ENCODE data around the gene CCDC106. TPM values are rescaled to one million over a fixed set of nuclear protein-coding genes. Genes with fewer than 3 reads are reported as not detected.

Gene CCDC106
- total RNA-seq, 4 donors from 2014 or later, result 1.8 to 24.1 (median 8.4) TPM

- TF ChIP-seq CTCF (IDR thresholded peaks at IDR 0.05; ENCODE audit: low read depth), result no peak
Observed at GRCh38 chr19:55620410-55621204, 27.4 kb upstream of the CCDC106 start.

GRCh38 chr19:55621205-55621672, 26.8 kb upstream of the CCDC106 start:
- TF ChIP-seq CTCF (IDR thresholded peaks at IDR 0.05; ENCODE audit: low read depth), result no peak

GRCh38 chr19:55621673-55622231, 26.3 kb upstream of the CCDC106 start:
- no peak for TF ChIP-seq CTCF (IDR thresholded peaks at IDR 0.05; ENCODE audit: low read depth)

- TF ChIP-seq CTCF (IDR thresholded peaks at IDR 0.05; ENCODE audit: low read depth), result no peak
Observed at GRCh38 chr19:55622242-55622969, 25.6 kb upstream of the CCDC106 start.

- no peak for TF ChIP-seq CTCF (IDR thresholded peaks at IDR 0.05; ENCODE audit: low read depth)
Observed at GRCh38 chr19:55623130-55623529, 24.9 kb upstream of the CCDC106 start.

- TF ChIP-seq CTCF (IDR thresholded peaks at IDR 0.05; ENCODE audit: low read depth), result no peak
Observed at GRCh38 chr19:55623561-55623960, 24.5 kb upstream of the CCDC106 start.

Data from subcutaneous adipose tissue (tissue), 4 donors.